Activated CD8-positive, alpha-beta memory T cell treated with anti-CD3 and anti-CD28 coated beads, Interleukin-2, amount 10 ng/mL, durations not matched to agents 7 days and 5 days (primary cell): ENCODE data around the gene JOSD1. TPM values are rescaled to one million over a fixed set of nuclear protein-coding genes. Genes with fewer than 3 reads are reported as not detected.
A peak's percentile ranks its signal among the peaks of the same experiment; 100 is the strongest.
"Not testable (repeated sequence)": the region's sequence is repeated elsewhere in the genome, so short reads cannot be mapped to it uniquely, and the experiment has no call there.

Experiments
- ATAC-seq: fragments of 150-1000 bp; cut with Tn5 transposase; one replicate; pipeline ENCODE4 v1.10.0; 2021; ENCODE audit warnings: moderate library complexity
- CTCF ChIA-PET: fragments of 350-600 bp; sonication (Branson Sonifier 250); formaldehyde crosslinking; loops from one replicate; lab custom pipeline; 2021; ENCODE audit warnings: antibody characterized with exemption; lab: Charles Lee
- DNase-seq: peaks from one replicate; pipeline ENCODE4 v3.0.0-alpha.2; 2020
- H3K27ac Mint-ChIP-seq: one replicate; pipeline ENCODE4 v1.8.0; 2021; ENCODE audit warnings: mild to moderate bottlenecking, mixed read lengths
- H3K27me3 Mint-ChIP-seq: one replicate; pipeline ENCODE4 v1.8.0; 2021; ENCODE audit warnings: mixed read lengths
- H3K36me3 Mint-ChIP-seq: one replicate; pipeline ENCODE4 v1.8.0; 2021; ENCODE audit warnings: mild to moderate bottlenecking, mixed read lengths
- H3K4me1 Mint-ChIP-seq: one replicate; pipeline ENCODE4 v1.8.0; 2021; ENCODE audit warnings: mixed read lengths
- H3K4me3 Mint-ChIP-seq: one replicate; pipeline ENCODE4 v1.8.0; 2021; ENCODE audit warnings: mild to moderate bottlenecking, moderate library complexity, mixed read lengths
- H3K9me3 Mint-ChIP-seq: one replicate; pipeline ENCODE4 v1.8.0; 2022; ENCODE audit warnings: low read depth, mixed read lengths
- total RNA-seq, 2 experiments: library from RNA; stranded (reverse); gene quantifications; one replicate each; pipeline ENCODE4 v1.2.3, GENCODE V29; 2021

Gene JOSD1
- total RNA-seq, 2 experiments from 2014 or later: 74.0 to 77.0 TPM

GRCh38 chr22:38645430-38645829 lies 55.3 kb downstream of the JOSD1 start:
- H3K4me1 Mint-ChIP-seq: no peaks in the 10 kb centered on the region

GRCh38 chr22:38644245-38644644 lies 56.5 kb downstream of the JOSD1 start:
- peak; percentile 57 for ATAC-seq
- H3K9me3 Mint-ChIP-seq, H3K27ac Mint-ChIP-seq, CTCF ChIA-PET, H3K36me3 Mint-ChIP-seq, H3K27me3 Mint-ChIP-seq, DNase-seq, H3K4me3 Mint-ChIP-seq, H3K4me1 Mint-ChIP-seq: not testable (repeated sequence)

More at GRCh38 chr22:38645430-38645829, 55.3 kb downstream of the JOSD1 start:
- Mint-ChIP-seq H3K9me3 (no peaks in the 10 kb centered on the region), H3K27ac (no peak overlapping the region), H3K27me3 (peaks cover 3% of the 10 kb centered on the region), H3K36me3 (no peaks in the 10 kb centered on the region), H3K4me3 (no peak overlapping the region)
- CTCF ChIA-PET: no interaction called here
- ATAC-seq (no peak), DNase-seq (no peak)

- H3K9me3 Mint-ChIP-seq: no peaks in the 10 kb centered on the region
- H3K27me3 Mint-ChIP-seq: no peaks in the 10 kb centered on the region
- no peaks in the 10 kb centered on the region for H3K4me1 Mint-ChIP-seq
- no peak overlapping the region for H3K4me3 Mint-ChIP-seq
- CTCF ChIA-PET: no interaction called here
- no peak overlapping the region for H3K27ac Mint-ChIP-seq
- no peak for ATAC-seq
- no peaks in the 10 kb centered on the region for H3K36me3 Mint-ChIP-seq
- DNase-seq: no peak
These were observed 59.2 kb downstream of the JOSD1 start for GRCh38 chr22:38641476-38642040.

GRCh38 chr22:38638728-38639127 lies 62.0 kb downstream of the JOSD1 start:
- ATAC-seq (no peak), DNase-seq (no peak)
- Mint-ChIP-seq H3K27ac (no peak overlapping the region), H3K9me3 (no peaks in the 10 kb centered on the region), H3K36me3 (no peaks in the 10 kb centered on the region), H3K4me3 (no peak overlapping the region), H3K27me3 (no peaks in the 10 kb centered on the region), H3K4me1 (no peaks in the 10 kb centered on the region)
- CTCF ChIA-PET: no interaction called here

GRCh38 chr22:38638216-38638615 lies 62.5 kb downstream of the JOSD1 start:
- ATAC-seq (no peak), DNase-seq (no peak)
- Mint-ChIP-seq H3K4me1 (no peaks in the 10 kb centered on the region), H3K27ac (no peak overlapping the region), H3K27me3 (no peaks in the 10 kb centered on the region), H3K4me3 (no peak overlapping the region), H3K9me3 (no peaks in the 10 kb centered on the region), H3K36me3 (no peaks in the 10 kb centered on the region)
- CTCF ChIA-PET: no interaction called here

Other genes starting within 250 kb of the JOSD1 start
- gene KCNJ4, start 245.7 kb downstream of the JOSD1 start, total RNA-seq: not detected
- gene KDELR3, start 232.8 kb downstream of the JOSD1 start, total RNA-seq: 1 to 10 TPM in 1 of 2 experiments, under 1 TPM in 1; 0.23 to 1.2 TPM
- 100 to 1,000 TPM; 452 to 527 TPM for gene DDX17, start 194.6 kb downstream of the JOSD1 start, total RNA-seq
- 10 to 100 TPM; 13.6 to 16.9 TPM for gene DMC1, start 130.8 kb downstream of the JOSD1 start, total RNA-seq
- under 1 TPM; 0.12 to 0.40 TPM for gene FAM227A, start 44.6 kb downstream of the JOSD1 start, total RNA-seq
- 10 to 100 TPM; 11.2 to 12.0 TPM for gene CBY1, start 44.3 kb downstream of the JOSD1 start, total RNA-seq
- 10 to 100 TPM; 61.1 to 94.9 TPM for gene TOMM22, start 19.0 kb downstream of the JOSD1 start, total RNA-seq
- gene GTPBP1, start 5.0 kb upstream of the JOSD1 start, total RNA-seq: 100 to 1,000 TPM; 116 to 146 TPM
- 100 to 1,000 TPM; 320 to 412 TPM for gene SUN2, start 55.1 kb upstream of the JOSD1 start, total RNA-seq
- gene DNAL4, start 93.2 kb upstream of the JOSD1 start, total RNA-seq: 1 to 10 TPM; 8.2 to 8.9 TPM
- 1 to 10 TPM in 1 of 2 experiments, under 1 TPM in 1; 0.96 to 2.4 TPM for gene NPTXR, start 143.1 kb upstream of the JOSD1 start, total RNA-seq
- gene CBX6, start 171.3 kb upstream of the JOSD1 start, total RNA-seq: 100 to 1,000 TPM in 1 of 2 experiments, 10 to 100 TPM in 1; 73.1 to 124 TPM